ENCODE data around the gene HECW1.

Gene HECW1

DNA sequence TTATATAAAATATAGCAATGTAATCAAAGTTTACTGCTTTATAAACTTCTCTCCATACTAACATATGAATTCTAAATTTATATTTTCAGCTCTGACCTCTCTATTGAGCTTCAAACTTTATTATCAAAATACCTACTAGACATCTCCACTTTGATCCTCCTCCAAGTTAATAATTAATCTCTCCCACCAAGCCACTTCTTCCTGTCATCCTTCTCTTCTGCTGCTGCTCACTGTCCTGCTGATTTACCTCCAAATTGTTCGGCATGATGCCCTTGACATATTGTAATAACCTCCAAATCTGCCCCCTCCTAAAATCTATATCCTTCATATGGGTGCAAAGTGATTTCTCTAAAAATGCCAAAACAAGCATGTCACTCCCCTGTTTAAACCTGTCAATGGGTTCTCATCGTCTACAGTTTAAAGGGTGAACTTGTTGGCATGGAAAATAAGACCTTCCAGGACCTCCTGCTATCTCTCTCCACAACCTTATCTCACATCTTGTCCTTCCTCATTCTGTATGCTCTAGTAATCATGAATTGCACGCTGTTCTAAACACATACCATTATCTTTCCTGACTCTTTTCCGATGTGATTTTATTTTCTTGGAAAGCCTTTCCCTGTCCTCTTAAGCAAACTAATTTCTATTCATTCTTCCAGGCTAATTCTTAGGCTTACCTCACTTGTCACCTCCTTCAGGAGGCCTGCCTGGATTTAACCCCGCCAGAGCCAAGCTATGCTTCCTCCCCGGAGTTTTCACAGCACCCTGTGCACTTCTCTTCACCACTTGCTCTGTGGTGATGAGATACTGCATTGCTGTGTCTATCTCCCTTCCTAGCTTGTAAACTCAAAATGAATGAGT, 418.3 kb downstream of the HECW1 start:
- no peak overlapping the region for H2AFZ ChIP-seq (ENCODE audit: low read length)
- H3K27me3 ChIP-seq (ENCODE audit: insufficient read depth, low read length, poor library complexity, severe bottlenecking): no peaks in the 10 kb centered on the region
- H3K4me2 ChIP-seq (ENCODE audit: low read depth, low read length, poor library complexity, severe bottlenecking): no peak overlapping the region
- H3K9me2 ChIP-seq (replicated peaks; ENCODE audit: low read depth, low read length): no peaks in the 10 kb centered on the region
- H3F3A ChIP-seq (ENCODE audit: low read depth): no peaks in the 10 kb centered on the region
- no peaks in the 10 kb centered on the region for H3K9me3 ChIP-seq (ENCODE audit: insufficient read depth, low read depth, low read length)
- TF ChIP-seq, protein P1, sequence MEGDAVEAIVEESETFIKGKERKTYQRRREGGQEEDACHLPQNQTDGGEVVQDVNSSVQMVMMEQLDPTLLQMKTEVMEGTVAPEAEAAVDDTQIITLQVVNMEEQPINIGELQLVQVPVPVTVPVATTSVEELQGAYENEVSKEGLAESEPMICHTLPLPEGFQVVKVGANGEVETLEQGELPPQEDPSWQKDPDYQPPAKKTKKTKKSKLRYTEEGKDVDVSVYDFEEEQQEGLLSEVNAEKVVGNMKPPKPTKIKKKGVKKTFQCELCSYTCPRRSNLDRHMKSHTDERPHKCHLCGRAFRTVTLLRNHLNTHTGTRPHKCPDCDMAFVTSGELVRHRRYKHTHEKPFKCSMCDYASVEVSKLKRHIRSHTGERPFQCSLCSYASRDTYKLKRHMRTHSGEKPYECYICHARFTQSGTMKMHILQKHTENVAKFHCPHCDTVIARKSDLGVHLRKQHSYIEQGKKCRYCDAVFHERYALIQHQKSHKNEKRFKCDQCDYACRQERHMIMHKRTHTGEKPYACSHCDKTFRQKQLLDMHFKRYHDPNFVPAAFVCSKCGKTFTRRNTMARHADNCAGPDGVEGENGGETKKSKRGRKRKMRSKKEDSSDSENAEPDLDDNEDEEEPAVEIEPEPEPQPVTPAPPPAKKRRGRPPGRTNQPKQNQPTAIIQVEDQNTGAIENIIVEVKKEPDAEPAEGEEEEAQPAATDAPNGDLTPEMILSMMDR (conservative IDR thresholded peaks at IDR 0.05; ENCODE audit: low read length): no peak
- TF ChIP-seq EZH2phosphoT487 (IDR thresholded peaks at IDR 0.05; ENCODE audit: borderline replicate concordance): no peak
- no peaks in the 10 kb centered on the region for H4K20me1 ChIP-seq (ENCODE audit: insufficient read depth, low read length, poor library complexity, severe bottlenecking)
- no peak overlapping the region for H3K4me3 ChIP-seq (ENCODE audit: low read length, poor library complexity, severe bottlenecking)
- H3K4me1 ChIP-seq (ENCODE audit: insufficient read depth, low read length, poor library complexity, severe bottlenecking): no peaks in the 10 kb centered on the region
- no peaks in the 10 kb centered on the region for H3K79me2 ChIP-seq (ENCODE audit: insufficient read depth, low read length)
- no peak overlapping the region for H3K9ac ChIP-seq (ENCODE audit: low read depth, low read length, poor library complexity, severe bottlenecking)
- H3K36me3 ChIP-seq (ENCODE audit: insufficient read depth, low read length): no peaks in the 10 kb centered on the region

DNA sequence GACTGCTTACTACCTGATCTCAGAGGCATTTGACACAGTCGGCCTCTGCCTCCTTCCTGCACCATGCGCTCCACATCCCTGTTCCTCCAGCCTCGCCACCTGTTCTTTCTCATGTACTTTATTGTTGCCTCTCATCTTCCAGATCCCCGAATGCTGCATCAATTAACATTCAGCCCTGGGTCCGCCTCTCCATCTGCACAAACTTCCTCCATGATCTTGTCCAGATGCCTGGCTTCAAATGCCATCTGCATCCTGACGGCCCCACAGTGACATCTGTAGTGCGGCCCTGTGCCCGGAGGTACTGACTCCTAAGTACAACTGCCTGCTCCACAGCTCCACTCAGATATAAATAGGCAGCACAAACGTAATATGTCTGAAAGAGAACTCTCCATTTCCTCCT, 419.3 kb downstream of the HECW1 start:
- Histone ChIP-seq H3K4me1 (ENCODE audit: insufficient read depth, low read length, poor library complexity, severe bottlenecking) (no peaks in the 10 kb centered on the region), H4K20me1 (ENCODE audit: insufficient read depth, low read length, poor library complexity, severe bottlenecking) (no peaks in the 10 kb centered on the region), H3K4me3 (ENCODE audit: low read length, poor library complexity, severe bottlenecking) (no peak overlapping the region), H3K9me2 (replicated peaks; ENCODE audit: low read depth, low read length) (no peaks in the 10 kb centered on the region), H2AFZ (ENCODE audit: low read length) (no peak overlapping the region), H3K27me3 (ENCODE audit: insufficient read depth, low read length, poor library complexity, severe bottlenecking) (no peaks in the 10 kb centered on the region), H3K36me3 (ENCODE audit: insufficient read depth, low read length) (no peaks in the 10 kb centered on the region), H3F3A (ENCODE audit: low read depth) (no peaks in the 10 kb centered on the region), H3K79me2 (ENCODE audit: insufficient read depth, low read length) (no peaks in the 10 kb centered on the region), H3K9ac (ENCODE audit: low read depth, low read length, poor library complexity, severe bottlenecking) (no peak overlapping the region), H3K9me3 (ENCODE audit: insufficient read depth, low read depth, low read length) (no peaks in the 10 kb centered on the region), H3K4me2 (ENCODE audit: low read depth, low read length, poor library complexity, severe bottlenecking) (no peak overlapping the region)
- TF ChIP-seq, protein P1 (conservative IDR thresholded peaks at IDR 0.05; ENCODE audit: low read length): no peak
- TF ChIP-seq EZH2phosphoT487 (IDR thresholded peaks at IDR 0.05; ENCODE audit: borderline replicate concordance): no peak

DNA sequence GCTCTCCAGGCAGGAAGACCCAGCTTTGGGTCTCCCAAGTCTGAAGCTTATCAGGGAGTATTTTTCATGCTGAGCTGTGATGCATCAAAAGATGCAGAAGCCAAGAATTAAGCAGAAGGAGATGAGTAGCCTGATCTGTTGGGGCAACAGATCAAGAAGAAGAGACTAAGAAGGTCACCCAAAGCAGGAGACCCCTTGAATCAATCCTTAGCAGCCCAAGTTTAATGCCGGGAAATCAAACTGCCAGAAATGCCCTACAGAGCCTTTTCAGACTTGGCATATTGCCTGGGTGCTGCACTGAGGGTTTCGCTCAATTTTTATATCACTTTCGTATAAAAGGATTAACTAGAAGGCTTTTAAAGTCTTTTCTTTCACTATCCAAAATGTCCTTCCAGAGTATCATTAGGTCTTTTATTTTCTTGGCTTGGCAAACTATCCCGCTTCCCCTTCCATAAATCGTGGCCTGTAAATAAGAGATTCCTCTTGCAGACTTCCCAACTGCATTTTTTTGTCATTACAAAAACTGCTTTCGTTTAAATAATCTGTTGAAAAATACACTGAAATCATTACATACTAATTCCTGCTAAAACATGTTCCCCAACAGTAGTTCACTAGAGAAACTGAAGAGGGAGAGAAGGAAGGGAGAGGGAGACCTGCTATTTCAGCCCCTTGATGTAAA, 421.5 kb downstream of the HECW1 start:
- Histone ChIP-seq H3K9ac (ENCODE audit: low read depth, low read length, poor library complexity, severe bottlenecking) (no peak overlapping the region), H3K4me3 (ENCODE audit: low read length, poor library complexity, severe bottlenecking) (no peak overlapping the region), H3K4me2 (ENCODE audit: low read depth, low read length, poor library complexity, severe bottlenecking) (no peak overlapping the region), H3K9me2 (replicated peaks; ENCODE audit: low read depth, low read length) (no peaks in the 10 kb centered on the region), H3F3A (ENCODE audit: low read depth) (no peaks in the 10 kb centered on the region), H4K20me1 (ENCODE audit: insufficient read depth, low read length, poor library complexity, severe bottlenecking) (no peaks in the 10 kb centered on the region), H2AFZ (ENCODE audit: low read length) (no peak overlapping the region), H3K9me3 (ENCODE audit: insufficient read depth, low read depth, low read length) (no peaks in the 10 kb centered on the region), H3K79me2 (ENCODE audit: insufficient read depth, low read length) (no peaks in the 10 kb centered on the region), H3K36me3 (ENCODE audit: insufficient read depth, low read length) (no peaks in the 10 kb centered on the region), H3K4me1 (ENCODE audit: insufficient read depth, low read length, poor library complexity, severe bottlenecking) (no peaks in the 10 kb centered on the region), H3K27me3 (ENCODE audit: insufficient read depth, low read length, poor library complexity, severe bottlenecking) (no peaks in the 10 kb centered on the region)
- TF ChIP-seq EZH2phosphoT487 (IDR thresholded peaks at IDR 0.05; ENCODE audit: borderline replicate concordance): no peak
- TF ChIP-seq, protein P1 (conservative IDR thresholded peaks at IDR 0.05; ENCODE audit: low read length): no peak
